Measurements from ENCODE around the gene BAHCC1. TPM values are rescaled to one million over a fixed set of nuclear protein-coding genes. Genes with fewer than 3 reads are reported as not detected.

BAHCC1 gene
- total and polyA plus RNA-seq, 10 of the 15 experiments (the other 5 are each of a cell fraction or from before 2014, with no cell fraction given) = 0.03 to 0.14 (median 0.11) TPM; not detected in 6

- TF ChIP-seq ZNF217 (IDR thresholded peaks at IDR 0.05) (no peak), ZSCAN29 (IDR thresholded peaks at IDR 0.05) (no peak), EZH2 (IDR thresholded peaks at IDR 0.05; ENCODE audit: borderline replicate concordance, control insufficient read depth, low read depth, low read length) (no peak)
These were observed 64.0 kb downstream of the BAHCC1 start (continued) for GRCh38 chr17:81459224-81459623.

- no peak for DNase-seq (ENCODE audit: low read depth, low spot score)
- ChIA-PET SMC1A (ENCODE audit: uncharacterized antibody, unreplicated experiment) (no interaction called here), POLR2A (interaction anchor here (0.6 kb wide), 1 partner anchor 100 kb away, joined by 4 read pairs; no protein-coding TSS in a partner anchor), CTCF (no interaction called here), RAD21 (ENCODE audit: unreplicated experiment) (no interaction called here)
- H3K79me2 ChIP-seq (ENCODE audit: control insufficient read depth, insufficient read depth, low read length) = no peaks in the 10 kb centered on the region
- intact Hi-C loops (cut with micrococcal nuclease; ENCODE audit: unreplicated experiment) (no loop called here), in situ Hi-C loops (cut with MboI) (no loop called here)
- no peak overlapping the region for H3K27ac ChIP-seq (ENCODE audit: control insufficient read depth, insufficient read depth)
- no peaks in the 10 kb centered on the region for H3K27me3 ChIP-seq (replicated peaks in 1 of 2; ENCODE audit: control insufficient read depth in 2 of 2, insufficient read depth in 2 of 2, low read length in 1 of 2)
- H3K36me3 ChIP-seq (ENCODE audit: control insufficient read depth in 2 of 2, insufficient read depth in 2 of 2, low read length in 1 of 2) = no peaks in the 10 kb centered on the region
- H2AFZ ChIP-seq (ENCODE audit: control insufficient read depth, low read depth, low read length) = no peak overlapping the region
- WGBS (ENCODE audit: insufficient coverage, insufficient replicate concordance, low lambda C conversion rate, missing lambda C conversion rate) = 35% methylated on average over 15 of the region's 16 CpGs
- no peaks in the 10 kb centered on the region for H4K20me1 ChIP-seq (ENCODE audit: control insufficient read depth, insufficient read depth)
- H3K4me1 ChIP-seq (ENCODE audit: control insufficient read depth, insufficient read depth, low read length) = no peaks in the 10 kb centered on the region
- H3K9ac ChIP-seq (ENCODE audit: control insufficient read depth, insufficient read depth, low read length) = no peak overlapping the region
- BruUV-seq (replicated peaks) = no TSS peak
- no peaks in the 10 kb centered on the region for H3K9me3 ChIP-seq (replicated peaks; ENCODE audit: control insufficient read depth, insufficient read depth, low read length)
- FAIRE-seq = no peak
- H3K4me3 ChIP-seq = no peak overlapping the region
- no peak overlapping the region for H3K4me2 ChIP-seq (ENCODE audit: control insufficient read depth, insufficient read depth)
- ATAC-seq = no peak
- TF ChIP-seq SIN3A (IDR thresholded peaks at IDR 0.05; ENCODE audit: low read depth, low read length) = no peak
- no peak for TF ChIP-seq FOXM1 (IDR thresholded peaks at IDR 0.05; ENCODE audit: low read depth, low read length)
- no peak for TF ChIP-seq MEF2B (IDR thresholded peaks at IDR 0.05; ENCODE audit: partially characterized antibody, poor library complexity, severe bottlenecking)
- TF ChIP-seq NFXL1 (IDR thresholded peaks at IDR 0.05; ENCODE audit: borderline replicate concordance) = no peak
- TF ChIP-seq BCLAF1 (IDR thresholded peaks at IDR 0.05) = no peak
- TF ChIP-seq POU2F2 (IDR thresholded peaks at IDR 0.05; ENCODE audit: borderline replicate concordance, low read depth, low read length) = no peak
- TF ChIP-seq CHD2 (IDR thresholded peaks at IDR 0.05; ENCODE audit: borderline replicate concordance, low read depth, low read length) = no peak
- no peak for TF ChIP-seq CHD4 (IDR thresholded peaks at IDR 0.05)
- TF ChIP-seq KLF5 (IDR thresholded peaks at IDR 0.05; ENCODE audit: partially characterized antibody) = no peak
- no peak for TF ChIP-seq USF1 (IDR thresholded peaks at IDR 0.05; ENCODE audit: borderline replicate concordance, extremely low read length, insufficient read depth, low read depth, low read length)
- no peak for TF ChIP-seq ZBTB33 (IDR thresholded peaks at IDR 0.05)
These were observed 64.6 kb downstream of the BAHCC1 start for GRCh38 chr17:81459864-81460263.
